GM19397 (cell line): ENCODE data around the gene FGFRL1.
"Not testable (repeated sequence)": the region's sequence is repeated elsewhere in the genome, so short reads cannot be mapped to it uniquely, and the experiment has no call there.

Source experiments
- ATAC-seq: cut with Tn5 transposase; IDR thresholded peaks from one replicate; pipeline ENCODE4 v1.9.1; 2021; ENCODE audit warnings: mild to moderate bottlenecking, moderate library complexity; ENCODE audit not compliant: unreplicated experiment

Gene FGFRL1

GRCh38 chr4:991451-992296, 19.8 kb upstream of the FGFRL1 start:
- ATAC-seq: no peak

GRCh38 chr4:992297-993110, 18.9 kb upstream of the FGFRL1 start:
- no peak for ATAC-seq

GRCh38 chr4:993111-994029, 18.1 kb upstream of the FGFRL1 start, which contains the start of gene SLC26A1:
SLC26A1 (minus strand) TSS chr4:993404; CDS start chr4:991703, 1,701 bp downstream.
- ATAC-seq: no peak

GRCh38 chr4:995311-996026, 16.0 kb upstream of the FGFRL1 start:
- ATAC-seq: no peak

GRCh38 chr4:996030-996996, 15.1 kb upstream of the FGFRL1 start:
- ATAC-seq: no peak

- no peak for ATAC-seq
These were observed 14.4 kb upstream of the FGFRL1 start for GRCh38 chr4:996997-997374.

- no peak for ATAC-seq
These were observed 13.9 kb upstream of the FGFRL1 start for GRCh38 chr4:997375-998071.

- no peak for ATAC-seq
These were observed 13.2 kb upstream of the FGFRL1 start for GRCh38 chr4:998096-998691.

- ATAC-seq: not testable (repeated sequence)
These were observed 12.1 kb upstream of the FGFRL1 start for GRCh38 chr4:999240-999863.

- ATAC-seq: no peak
These were observed 11.5 kb upstream of the FGFRL1 start for GRCh38 chr4:999882-1000425.

- ATAC-seq: no peak
These were observed 10.7 kb upstream of the FGFRL1 start for GRCh38 chr4:1000686-1001260.

GRCh38 chr4:1001561-1002130, 9.8 kb upstream of the FGFRL1 start:
- no peak for ATAC-seq

GRCh38 chr4:1002131-1002630, 9.2 kb upstream of the FGFRL1 start:
- no peak for ATAC-seq

- no peak for ATAC-seq
These were observed 8.7 kb upstream of the FGFRL1 start for GRCh38 chr4:1002631-1003251.

GRCh38 chr4:1003271-1004070, 8.0 kb upstream of the FGFRL1 start:
- no peak for ATAC-seq
